ENCODE results near the gene VSIR.

The VSIR gene

GRCh38 chr10:71806704-71807556 lies 33.6 kb upstream of the VSIR start:
- no peak for DNase-seq (ENCODE audit: low read depth)

- no peak for DNase-seq (ENCODE audit: low read depth)
These were observed 32.7 kb upstream of the VSIR start for GRCh38 chr10:71805776-71806703.

- DNase-seq (ENCODE audit: low read depth), result no peak
These were observed 30.8 kb upstream of the VSIR start for GRCh38 chr10:71804077-71804476.

GRCh38 chr10:71802715-71803488 lies 29.6 kb upstream of the VSIR start:
- no peak for DNase-seq (ENCODE audit: low read depth)

- DNase-seq (ENCODE audit: low read depth), result no peak
These were observed 28.9 kb upstream of the VSIR start for GRCh38 chr10:71802235-71802634.

- DNase-seq (ENCODE audit: low read depth), result no peak
These were observed 28.0 kb upstream of the VSIR start for GRCh38 chr10:71801361-71801760.

- no peak for DNase-seq (ENCODE audit: low read depth)
These were observed 26.5 kb upstream of the VSIR start for GRCh38 chr10:71799608-71800453.

GRCh38 chr10:71799112-71799511 lies 25.8 kb upstream of the VSIR start:
- DNase-seq (ENCODE audit: low read depth), result no peak

GRCh38 chr10:71798308-71798624 lies 24.9 kb upstream of the VSIR start:
- no peak for DNase-seq (ENCODE audit: low read depth)

GRCh38 chr10:71797533-71798307 lies 24.4 kb upstream of the VSIR start:
- no peak for DNase-seq (ENCODE audit: low read depth)

- DNase-seq (ENCODE audit: low read depth), result no peak
These were observed 23.6 kb upstream of the VSIR start for GRCh38 chr10:71796749-71797405.

- no peak for DNase-seq (ENCODE audit: low read depth)
These were observed 21.9 kb upstream of the VSIR start for GRCh38 chr10:71795248-71795647.

GRCh38 chr10:71790749-71791440 lies 17.6 kb upstream of the VSIR start:
- no peak for DNase-seq (ENCODE audit: low read depth)

GRCh38 chr10:71789871-71790270 lies 16.6 kb upstream of the VSIR start:
- DNase-seq (ENCODE audit: low read depth), result no peak

GRCh38 chr10:71788954-71789353 lies 15.6 kb upstream of the VSIR start:
- no peak for DNase-seq (ENCODE audit: low read depth)

GRCh38 chr10:71784679-71785272 lies 11.5 kb upstream of the VSIR start:
- DNase-seq (ENCODE audit: low read depth), result no peak

GRCh38 chr10:71783917-71784678 lies 10.8 kb upstream of the VSIR start:
- no peak for DNase-seq (ENCODE audit: low read depth)

GRCh38 chr10:71782917-71783490 lies 9.7 kb upstream of the VSIR start:
- DNase-seq (ENCODE audit: low read depth), result no peak

Measured in stimulated activated CD8-positive, alpha-beta memory T cell treated with anti-CD3 and anti-CD28 coated beads, Interleukin-12 subunit alpha, Interleukin-12 subunit beta, amount 100 ng/mL, for 1 hour (primary cell).